ENCODE results near the gene PRSS35.
"Not testable (repeated sequence)": the region's sequence is repeated elsewhere in the genome, so short reads cannot be mapped to it uniquely, and the experiment has no call there.

PRSS35 gene

GRCh38 chr6:83556871-83557270 lies 44.5 kb downstream of the PRSS35 start:
- TF ChIP-seq, protein P1, sequence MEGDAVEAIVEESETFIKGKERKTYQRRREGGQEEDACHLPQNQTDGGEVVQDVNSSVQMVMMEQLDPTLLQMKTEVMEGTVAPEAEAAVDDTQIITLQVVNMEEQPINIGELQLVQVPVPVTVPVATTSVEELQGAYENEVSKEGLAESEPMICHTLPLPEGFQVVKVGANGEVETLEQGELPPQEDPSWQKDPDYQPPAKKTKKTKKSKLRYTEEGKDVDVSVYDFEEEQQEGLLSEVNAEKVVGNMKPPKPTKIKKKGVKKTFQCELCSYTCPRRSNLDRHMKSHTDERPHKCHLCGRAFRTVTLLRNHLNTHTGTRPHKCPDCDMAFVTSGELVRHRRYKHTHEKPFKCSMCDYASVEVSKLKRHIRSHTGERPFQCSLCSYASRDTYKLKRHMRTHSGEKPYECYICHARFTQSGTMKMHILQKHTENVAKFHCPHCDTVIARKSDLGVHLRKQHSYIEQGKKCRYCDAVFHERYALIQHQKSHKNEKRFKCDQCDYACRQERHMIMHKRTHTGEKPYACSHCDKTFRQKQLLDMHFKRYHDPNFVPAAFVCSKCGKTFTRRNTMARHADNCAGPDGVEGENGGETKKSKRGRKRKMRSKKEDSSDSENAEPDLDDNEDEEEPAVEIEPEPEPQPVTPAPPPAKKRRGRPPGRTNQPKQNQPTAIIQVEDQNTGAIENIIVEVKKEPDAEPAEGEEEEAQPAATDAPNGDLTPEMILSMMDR (conservative IDR thresholded peaks at IDR 0.05), result no peak
- H3K27ac ChIP-seq, result no peak overlapping the region

- TF ChIP-seq, protein P1 (conservative IDR thresholded peaks at IDR 0.05), result no peak
- H3K27ac ChIP-seq, result no peak overlapping the region
These were observed 46.6 kb downstream of the PRSS35 start for GRCh38 chr6:83558975-83559374.

DNA sequence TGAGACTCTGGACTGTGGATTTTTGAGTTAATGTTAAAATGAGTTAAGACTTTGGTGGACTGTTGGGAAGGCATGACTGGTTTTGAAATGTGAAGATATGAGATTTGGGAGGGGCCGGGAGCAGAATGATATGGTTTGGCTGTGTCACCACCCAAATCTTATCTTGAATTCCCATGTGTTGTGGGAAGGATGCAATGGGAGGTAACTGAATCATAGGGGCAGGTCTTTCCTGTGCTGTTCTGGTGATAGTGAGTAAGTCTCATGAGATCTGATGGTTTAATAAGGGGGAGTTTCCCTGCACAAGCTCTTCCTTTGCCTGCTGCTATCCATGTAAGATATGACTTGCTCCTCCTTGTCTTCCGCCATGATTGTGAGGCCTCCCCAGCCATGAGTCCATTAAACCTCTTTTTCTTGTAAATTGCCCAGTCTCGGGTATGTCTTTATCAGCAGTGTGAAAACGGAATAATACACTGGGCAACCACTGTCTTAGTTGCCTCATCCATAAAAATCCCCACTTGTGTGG lies 59.4 kb downstream of the PRSS35 start:
- H3K27ac ChIP-seq, result not testable (repeated sequence)

DNA sequence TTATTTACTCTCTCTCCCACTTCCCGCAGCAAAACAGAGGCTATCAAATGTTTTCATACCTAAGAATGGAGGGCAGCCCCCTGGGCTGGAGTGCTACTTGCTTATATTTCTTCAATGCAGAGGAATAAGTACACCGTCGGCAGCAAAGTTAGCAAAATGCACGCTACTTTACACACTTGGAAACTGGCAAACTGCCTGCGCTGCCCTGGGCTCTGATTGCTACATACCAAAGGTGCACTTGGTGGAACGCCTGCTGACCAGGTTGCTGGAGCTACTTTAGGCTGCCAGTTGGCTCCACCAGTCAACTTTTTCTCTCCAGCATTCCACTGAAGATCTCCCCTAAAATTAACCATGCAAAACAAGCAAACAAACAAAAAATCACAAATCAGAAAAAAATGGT lies 62.4 kb downstream of the PRSS35 start:
- H3K27ac ChIP-seq, result no peak overlapping the region
- TF ChIP-seq, protein P1 (conservative IDR thresholded peaks at IDR 0.05), result no peak
